ENCODE results near the gene WFIKKN2.

GRCh38 chr17:50792132-50792531 is 43.3 kb upstream of the WFIKKN2 start:
- no peak for TF ChIP-seq CTCF (IDR thresholded peaks at IDR 0.05)
- no peak for TF ChIP-seq EZH2 (IDR thresholded peaks at IDR 0.05)
- no peak for TF ChIP-seq EZH2phosphoT487 (IDR thresholded peaks at IDR 0.05)

All from neural progenitor cell (in vitro differentiated cells).